C4-2B (cell line): ENCODE data around the gene SVOP.

Experiments used
- CTCF ChIP-seq: fragments of 450-650 bp; conservative IDR thresholded peaks from 2 replicates; pipeline ENCODE4 v1.5.1; 2017; ENCODE audit warnings: mild to moderate bottlenecking
- ZFX ChIP-seq: fragments of 450-650 bp; IDR thresholded peaks from 2 replicates; pipeline ENCODE4 v1.6.1; 2017

- TF ChIP-seq CTCF: no peak
- no peak for TF ChIP-seq ZFX
Measured at GRCh38 chr12:108876550-108876949, 144.3 kb downstream of the SVOP start.
